Calu3 (cell line): ENCODE data around the gene NCAN. TPM values are rescaled to one million over a fixed set of nuclear protein-coding genes. Genes with fewer than 3 reads are reported as not detected.
"Not testable (repeated sequence)": the region's sequence is repeated elsewhere in the genome, so short reads cannot be mapped to it uniquely, and the experiment has no call there.

Experiments used
- BruUV-seq: library from RNA; stranded (reverse); fragments of 400-500 nt; replicated peaks from 2 replicates; lab custom pipeline; 2021; lab: Mats Ljungman, UMichigan
- CTCF ChIA-PET: fragments of 300-600 bp; sonication (Branson Sonifier 250); formaldehyde crosslinking; loops from one replicate; lab custom pipeline; 2022; ENCODE audit warnings: antibody characterized with exemption; lab: Charles Lee
- DNase-seq: peaks from one replicate; pipeline ENCODE4 v3.0.0; 2022
- H3K27ac Mint-ChIP-seq: one replicate; pipeline ENCODE4 v1.8.0; 2022; ENCODE audit warnings: mixed read lengths; ENCODE audit not compliant: unreplicated experiment
- H3K27me3 Mint-ChIP-seq: one replicate; pipeline ENCODE4 v1.8.0; 2022; ENCODE audit warnings: mixed read lengths; ENCODE audit not compliant: unreplicated experiment
- H3K36me3 Mint-ChIP-seq: one replicate; pipeline ENCODE4 v1.8.0; 2022; ENCODE audit warnings: mild to moderate bottlenecking, moderate library complexity, mixed read lengths; ENCODE audit not compliant: insufficient read depth, unreplicated experiment
- H3K4me1 Mint-ChIP-seq: one replicate; pipeline ENCODE4 v1.8.0; 2022; ENCODE audit warnings: mild to moderate bottlenecking, low read depth, mixed read lengths; ENCODE audit not compliant: unreplicated experiment
- H3K4me3 Mint-ChIP-seq: one replicate; pipeline ENCODE4 v1.8.0; 2022; ENCODE audit warnings: mild to moderate bottlenecking, low read depth, moderate library complexity, mixed read lengths; ENCODE audit not compliant: unreplicated experiment
- H3K9me3 Mint-ChIP-seq: one replicate; pipeline ENCODE4 v1.8.0; 2022; ENCODE audit warnings: low read depth, mixed read lengths; ENCODE audit not compliant: unreplicated experiment
- intact Hi-C: fragments of 100-400 bp; cut with micrococcal nuclease; formaldehyde crosslinking; loops from one replicate; pipeline ENCODE4 v1.10.0; 2022; ENCODE audit not compliant: unreplicated experiment
- total RNA-seq: library from RNA; stranded (reverse); gene quantifications from 2 replicates; pipeline ENCODE4 v1.2.3, GENCODE V29; 2022
- TF ChIP-seq, protein P1 (sequence below): fragments of 200-600 bp; IDR thresholded peaks from one replicate; pipeline ENCODE4 v1.8.0; 2022; ENCODE audit warnings: antibody characterized with exemption; ENCODE audit not compliant: unreplicated experiment

The NCAN gene
- total RNA-seq, 1 experiment from 2014 or later: not detected

- H3K27ac Mint-ChIP-seq: no peak overlapping the region
- H3K4me3 Mint-ChIP-seq: no peak overlapping the region
- H3K4me1 Mint-ChIP-seq: no peaks in the 10 kb centered on the region
- intact Hi-C loops: no loop called here
- H3K27me3 Mint-ChIP-seq: peaks cover 39% of the 10 kb centered on the region
- H3K9me3 Mint-ChIP-seq: no peaks in the 10 kb centered on the region
- TF ChIP-seq, protein P1, sequence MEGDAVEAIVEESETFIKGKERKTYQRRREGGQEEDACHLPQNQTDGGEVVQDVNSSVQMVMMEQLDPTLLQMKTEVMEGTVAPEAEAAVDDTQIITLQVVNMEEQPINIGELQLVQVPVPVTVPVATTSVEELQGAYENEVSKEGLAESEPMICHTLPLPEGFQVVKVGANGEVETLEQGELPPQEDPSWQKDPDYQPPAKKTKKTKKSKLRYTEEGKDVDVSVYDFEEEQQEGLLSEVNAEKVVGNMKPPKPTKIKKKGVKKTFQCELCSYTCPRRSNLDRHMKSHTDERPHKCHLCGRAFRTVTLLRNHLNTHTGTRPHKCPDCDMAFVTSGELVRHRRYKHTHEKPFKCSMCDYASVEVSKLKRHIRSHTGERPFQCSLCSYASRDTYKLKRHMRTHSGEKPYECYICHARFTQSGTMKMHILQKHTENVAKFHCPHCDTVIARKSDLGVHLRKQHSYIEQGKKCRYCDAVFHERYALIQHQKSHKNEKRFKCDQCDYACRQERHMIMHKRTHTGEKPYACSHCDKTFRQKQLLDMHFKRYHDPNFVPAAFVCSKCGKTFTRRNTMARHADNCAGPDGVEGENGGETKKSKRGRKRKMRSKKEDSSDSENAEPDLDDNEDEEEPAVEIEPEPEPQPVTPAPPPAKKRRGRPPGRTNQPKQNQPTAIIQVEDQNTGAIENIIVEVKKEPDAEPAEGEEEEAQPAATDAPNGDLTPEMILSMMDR: no peak
- no peaks in the 10 kb centered on the region for H3K36me3 Mint-ChIP-seq
- CTCF ChIA-PET: no interaction called here
- no peak for DNase-seq
- no TSS peak for BruUV-seq
These were observed 4.0 kb downstream of the NCAN start for GRCh38 chr19:19215792-19216191.

DNA sequence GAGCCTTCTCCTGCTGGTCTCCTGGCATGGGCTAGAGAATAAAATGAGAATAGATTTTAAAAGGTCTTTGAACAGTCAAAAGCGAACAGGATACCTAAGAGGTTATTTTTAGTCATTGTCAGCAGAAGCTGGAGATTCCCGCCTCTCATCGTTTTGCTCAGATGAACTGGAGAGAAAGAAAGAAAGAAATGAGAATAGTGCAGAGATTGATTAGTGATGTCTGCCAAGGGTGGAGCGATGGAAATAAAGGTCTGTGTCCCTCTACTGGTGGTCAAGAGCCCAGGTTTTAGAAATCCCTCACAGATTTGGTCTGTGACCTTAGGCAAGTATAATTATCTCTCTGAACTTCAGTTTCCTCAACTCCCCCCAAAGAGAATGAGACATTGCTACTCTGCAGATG is 5.3 kb downstream of the NCAN start:
- H3K4me3 Mint-ChIP-seq: no peak overlapping the region
- no peaks in the 10 kb centered on the region for H3K4me1 Mint-ChIP-seq
- DNase-seq: no peak
- no peak overlapping the region for H3K27ac Mint-ChIP-seq
- no TSS peak for BruUV-seq
- H3K9me3 Mint-ChIP-seq: no peaks in the 10 kb centered on the region
- CTCF ChIA-PET: no interaction called here
- intact Hi-C loops: no loop called here
- peaks cover 30% of the 10 kb centered on the region for H3K27me3 Mint-ChIP-seq
- TF ChIP-seq, protein P1: no peak
- H3K36me3 Mint-ChIP-seq: no peaks in the 10 kb centered on the region

- peaks cover 17% of the 10 kb centered on the region for H3K27me3 Mint-ChIP-seq
- CTCF ChIA-PET: no interaction called here
- no peak overlapping the region for H3K4me3 Mint-ChIP-seq
- intact Hi-C loops: no loop called here
- TF ChIP-seq, protein P1: no peak
- no peaks in the 10 kb centered on the region for H3K36me3 Mint-ChIP-seq
- BruUV-seq: no TSS peak
- no peak for DNase-seq
- H3K4me1 Mint-ChIP-seq: no peaks in the 10 kb centered on the region
- no peak overlapping the region for H3K27ac Mint-ChIP-seq
- no peaks in the 10 kb centered on the region for H3K9me3 Mint-ChIP-seq
These were observed 7.2 kb downstream of the NCAN start for GRCh38 chr19:19218911-19219310.

GRCh38 chr19:19221000-19221399 is 9.2 kb downstream of the NCAN start:
- intact Hi-C loops: loop anchor here (10.0 kb wide), 1 partner anchor 76 kb away; no protein-coding TSS in a partner anchor
- H3K4me3 Mint-ChIP-seq, H3K4me1 Mint-ChIP-seq, H3K36me3 Mint-ChIP-seq, H3K9me3 Mint-ChIP-seq, CTCF ChIA-PET, BruUV-seq, H3K27ac Mint-ChIP-seq, DNase-seq: not testable (repeated sequence)
- peaks cover 21% of the 10 kb centered on the region for H3K27me3 Mint-ChIP-seq

GRCh38 chr19:19223060-19223459 is 11.3 kb downstream of the NCAN start:
- Mint-ChIP-seq H3K9me3 (no peaks in the 10 kb centered on the region), H3K4me1 (no peaks in the 10 kb centered on the region), H3K27me3 (peaks cover 23% of the 10 kb centered on the region), H3K27ac (no peak overlapping the region), H3K4me3 (no peak overlapping the region), H3K36me3 (no peaks in the 10 kb centered on the region)
- DNase-seq: no peak
- intact Hi-C loops: loop anchor here (10.0 kb wide), 1 partner anchor 78 kb away; no protein-coding TSS in a partner anchor
- no TSS peak for BruUV-seq
- CTCF ChIA-PET: no interaction called here
- TF ChIP-seq, protein P1: no peak
